Stimulated activated CD4-positive, alpha-beta T cell treated with anti-CD3 and anti-CD28 coated beads, TNF-alpha, amount 100 ng/mL, for 4 hours (primary cell): ENCODE results near the gene RBM34.
"Not testable (repeated sequence)": the region's sequence is repeated elsewhere in the genome, so short reads cannot be mapped to it uniquely, and the experiment has no call there.

ENCODE experiments used
- DNase-seq, 3 experiments: peaks; one replicate each; pipeline ENCODE4 v3.0.0-alpha.2; 2020; ENCODE audit warnings: low read depth in 3 of 3

Gene RBM34

GRCh38 chr1:235091319-235092044, 69.6 kb downstream of the RBM34 start:
- DNase-seq = not testable (repeated sequence)

DNA sequence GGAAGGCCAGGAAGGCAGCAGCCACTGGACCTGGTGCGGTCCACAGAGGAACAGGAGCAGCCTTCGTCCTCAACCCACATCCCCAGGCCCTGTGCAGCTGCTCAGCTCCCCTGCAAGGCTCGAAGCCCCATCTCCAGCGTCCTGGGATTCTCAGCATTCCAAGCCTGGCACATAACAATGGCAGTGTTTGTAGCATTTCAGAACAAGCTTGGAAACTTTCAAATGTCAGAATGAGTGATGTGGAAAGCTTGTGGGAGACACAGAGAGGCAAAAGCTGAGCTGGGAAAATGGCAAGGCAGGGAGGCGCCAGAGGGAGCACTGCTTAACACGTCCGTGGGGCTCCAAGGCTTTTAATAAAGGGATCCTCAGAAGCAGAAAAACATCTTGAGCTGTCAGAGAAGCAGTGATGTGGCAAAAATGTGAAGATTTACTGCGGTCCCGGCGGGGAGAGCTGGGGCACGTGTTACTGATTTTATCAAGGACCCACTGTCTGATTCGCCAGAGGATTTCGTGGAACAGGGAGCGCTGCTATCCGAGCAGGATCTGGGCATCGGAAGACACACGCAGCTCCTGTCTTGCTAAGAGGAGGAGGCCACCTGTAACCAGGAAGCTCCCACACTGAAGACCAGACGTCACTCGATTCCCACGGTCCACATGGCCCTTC, 70.5 kb downstream of the RBM34 start:
- no peak for DNase-seq

GRCh38 chr1:235088907-235089306, 72.1 kb downstream of the RBM34 start:
- DNase-seq = no peak

GRCh38 chr1:235088430-235088829, 72.6 kb downstream of the RBM34 start:
- DNase-seq = no peak

GRCh38 chr1:235087906-235088305, 73.1 kb downstream of the RBM34 start:
- no peak for DNase-seq

GRCh38 chr1:235085411-235086117, 75.5 kb downstream of the RBM34 start:
- not testable (repeated sequence) for DNase-seq
